ENCODE data around the gene KCNT2.

DNA sequence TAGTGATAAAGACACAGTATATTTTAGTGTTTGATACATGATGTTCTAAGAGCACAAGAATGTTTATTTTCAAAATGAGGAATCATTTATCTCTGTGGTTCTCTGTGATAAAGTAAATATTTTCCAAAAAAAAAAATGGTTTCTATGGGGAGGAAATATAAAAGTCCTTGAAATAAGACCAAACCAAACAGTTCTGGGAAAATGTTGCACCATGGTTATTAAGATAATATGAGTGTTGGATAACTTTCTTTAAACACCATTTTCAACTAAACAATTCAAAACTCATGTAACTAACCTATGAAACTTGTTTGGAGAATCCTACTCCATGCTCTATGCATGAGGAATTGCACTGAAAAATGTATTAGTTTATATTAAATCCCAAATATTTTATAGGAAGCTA is 184.6 kb downstream of the KCNT2 start:
- TF ChIP-seq CREB1 (IDR thresholded peaks at IDR 0.05) (no peak), GABPA (IDR thresholded peaks at IDR 0.05; ENCODE audit: borderline replicate concordance, insufficient read depth, low read length) (no peak), MAFK (IDR thresholded peaks at IDR 0.05; ENCODE audit: low read depth, low read length) (no peak), CEBPB (IDR thresholded peaks at IDR 0.05; ENCODE audit: low read depth, low read length) (no peak), FOSL1 (IDR thresholded peaks at IDR 0.05; ENCODE audit: insufficient read depth, low read depth, low read length) (no peak), SUZ12 (IDR thresholded peaks at IDR 0.05; ENCODE audit: low read length) (no peak), POLR2AphosphoS5 (IDR thresholded peaks at IDR 0.05; ENCODE audit: low read depth, low read length) (no peak), RAD21 (IDR thresholded peaks at IDR 0.05 in 1 of 2, conservative IDR thresholded peaks at IDR 0.05 in 1 of 2; ENCODE audit: low read depth in 2 of 2, low read length in 2 of 2) (no peak)
- TF ChIP-seq, protein P1, sequence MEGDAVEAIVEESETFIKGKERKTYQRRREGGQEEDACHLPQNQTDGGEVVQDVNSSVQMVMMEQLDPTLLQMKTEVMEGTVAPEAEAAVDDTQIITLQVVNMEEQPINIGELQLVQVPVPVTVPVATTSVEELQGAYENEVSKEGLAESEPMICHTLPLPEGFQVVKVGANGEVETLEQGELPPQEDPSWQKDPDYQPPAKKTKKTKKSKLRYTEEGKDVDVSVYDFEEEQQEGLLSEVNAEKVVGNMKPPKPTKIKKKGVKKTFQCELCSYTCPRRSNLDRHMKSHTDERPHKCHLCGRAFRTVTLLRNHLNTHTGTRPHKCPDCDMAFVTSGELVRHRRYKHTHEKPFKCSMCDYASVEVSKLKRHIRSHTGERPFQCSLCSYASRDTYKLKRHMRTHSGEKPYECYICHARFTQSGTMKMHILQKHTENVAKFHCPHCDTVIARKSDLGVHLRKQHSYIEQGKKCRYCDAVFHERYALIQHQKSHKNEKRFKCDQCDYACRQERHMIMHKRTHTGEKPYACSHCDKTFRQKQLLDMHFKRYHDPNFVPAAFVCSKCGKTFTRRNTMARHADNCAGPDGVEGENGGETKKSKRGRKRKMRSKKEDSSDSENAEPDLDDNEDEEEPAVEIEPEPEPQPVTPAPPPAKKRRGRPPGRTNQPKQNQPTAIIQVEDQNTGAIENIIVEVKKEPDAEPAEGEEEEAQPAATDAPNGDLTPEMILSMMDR (IDR thresholded peaks at IDR 0.05; ENCODE audit: control extremely low read depth in 1 of 3, insufficient read depth in 1 of 3, low read depth in 1 of 3, low read length in 3 of 3), result no peak

Data from H1 (cell line).